GM23338 (cell line): Measurements from ENCODE around the gene TOLLIP. TPM values are rescaled to one million over a fixed set of nuclear protein-coding genes. Genes with fewer than 3 reads are reported as not detected.

Source experiments
- ATAC-seq: fragments of 200-7000 bp; cut with Tn5 transposase; 3 replicates; pipeline ENCODE4 v1.9.1; 2020
- DNase-seq: peaks from one replicate; pipeline ENCODE4 v3.0.0-alpha.2; 2015; ENCODE audit warnings: low spot score
- H2AFZ ChIP-seq: fragments of 200-600 bp; sonication (generic); 2 replicates; pipeline ENCODE4 v1.8.0; 2016; ENCODE audit warnings: antibody characterized with exemption, mild to moderate bottlenecking, moderate library complexity
- H3F3A ChIP-seq: fragments of 200-600 bp; sonication (generic); replicated peaks from 2 replicates; pipeline ENCODE4 v1.8.0; 2017; ENCODE audit warnings: antibody characterized with exemption, mixed run types, low read depth
- H3K27ac ChIP-seq: fragments of 200-600 bp; sonication (generic); 2 replicates; pipeline ENCODE4 v1.6.1; 2016; ENCODE audit warnings: low read depth
- H3K27me3 ChIP-seq: fragments of 200-600 bp; sonication (generic); 2 replicates; pipeline ENCODE4 v1.8.0; 2016; ENCODE audit warnings: mild to moderate bottlenecking, mixed run types, moderate library complexity; ENCODE audit not compliant: insufficient read depth
- H3K36me3 ChIP-seq: fragments of 200-600 bp; sonication (generic); 2 replicates; pipeline ENCODE4 v1.8.0; 2016; ENCODE audit warnings: mild to moderate bottlenecking; ENCODE audit not compliant: insufficient read depth
- H3K4me1 ChIP-seq: fragments of 200-600 bp; sonication (generic); 2 replicates; pipeline ENCODE4 v1.8.0; 2016; ENCODE audit warnings: mild to moderate bottlenecking, moderate library complexity; ENCODE audit not compliant: insufficient read depth
- H3K4me2 ChIP-seq: fragments of 200-600 bp; sonication (generic); 2 replicates; pipeline ENCODE4 v1.7.1; 2017; ENCODE audit warnings: mixed run types
- H3K4me3 ChIP-seq: fragments of 200-600 bp; sonication (generic); 2 replicates; pipeline ENCODE4 v1.6.1; 2016; ENCODE audit warnings: mixed run types
- H3K79me2 ChIP-seq: fragments of 200-600 bp; sonication (generic); replicated peaks from 2 replicates; pipeline ENCODE4 v1.8.0; 2017; ENCODE audit warnings: mild to moderate bottlenecking; ENCODE audit not compliant: insufficient read depth
- H3K9me2 ChIP-seq: fragments of 200-600 bp; sonication (generic); 2 replicates; pipeline ENCODE4 v1.8.0; 2017; ENCODE audit not compliant: insufficient read depth
- H4K20me1 ChIP-seq: fragments of 200-600 bp; sonication (generic); replicated peaks from 2 replicates; pipeline ENCODE4 v1.8.0; 2017; ENCODE audit warnings: mild to moderate bottlenecking; ENCODE audit not compliant: insufficient read depth
- H3K27ac Mint-ChIP-seq: 2 replicates; pipeline ENCODE4 v1.8.0; 2020; ENCODE audit warnings: inconsistent platforms, mild to moderate bottlenecking, moderate library complexity, mixed read lengths
- H3K27me3 Mint-ChIP-seq: 3 replicates; pipeline ENCODE4 v1.8.0; 2022; ENCODE audit warnings: low read depth, mild to moderate bottlenecking, moderate library complexity, mixed read lengths, inconsistent platforms; ENCODE audit not compliant: insufficient read depth, poor library complexity
- H3K36me3 Mint-ChIP-seq: 3 replicates; pipeline ENCODE4 v1.8.0; 2021; ENCODE audit warnings: low read depth, mild to moderate bottlenecking, inconsistent platforms, moderate library complexity, mixed read lengths
- H3K4me1 Mint-ChIP-seq: 3 replicates; pipeline ENCODE4 v1.8.0; 2020; ENCODE audit warnings: mild to moderate bottlenecking, inconsistent platforms, mixed read lengths
- H3K4me3 Mint-ChIP-seq: 3 replicates; pipeline ENCODE4 v1.8.0; 2021; ENCODE audit warnings: moderate library complexity, mild to moderate bottlenecking, inconsistent platforms, mixed read lengths
- H3K9me3 Mint-ChIP-seq: 3 replicates; pipeline ENCODE4 v1.8.0; 2020; ENCODE audit warnings: moderate library complexity, mild to moderate bottlenecking, inconsistent platforms, mixed read lengths
- CREB1 ChIP-seq: fragments of 250-450 bp; sonication (Bioruptor Pico); IDR thresholded peaks from 2 replicates; pipeline ENCODE4 v1.5.0; 2020; ENCODE audit warnings: low read depth, mild to moderate bottlenecking, moderate library complexity
- CTCF ChIP-seq, 2 experiments: fragments of 200-600 bp in 1 of 2; sonication (generic) in 1 of 2; conservative IDR thresholded peaks; 2 replicates each; pipeline versions ENCODE4 v1.5.1 to v1.6.1; 2016 to 2017; ENCODE audit warnings: antibody characterized with exemption in 2 of 2, low read depth in 2 of 2, mild to moderate bottlenecking in 2 of 2, moderate library complexity in 1 of 2
- ETS1 ChIP-seq: IDR thresholded peaks from 2 replicates; pipeline ENCODE4 v1.6.1; 2016; ENCODE audit warnings: antibody characterized with exemption
- EZH2 ChIP-seq: fragments of 200-600 bp; sonication (generic); IDR thresholded peaks from one replicate; pipeline ENCODE4 v1.8.0; 2017; ENCODE audit warnings: antibody characterized with exemption, mild to moderate bottlenecking, low read depth; ENCODE audit not compliant: unreplicated experiment
- EZH2phosphoT487 ChIP-seq: fragments of 200-600 bp; sonication (generic); IDR thresholded peaks from one replicate; pipeline ENCODE4 v1.8.1; 2018; ENCODE audit warnings: antibody characterized with exemption; ENCODE audit not compliant: unreplicated experiment
- JUNB ChIP-seq: IDR thresholded peaks from one replicate; pipeline ENCODE4 v1.6.1; 2016; ENCODE audit warnings: antibody characterized with exemption; ENCODE audit not compliant: unreplicated experiment
- NANOG ChIP-seq: IDR thresholded peaks from 2 replicates; pipeline ENCODE4 v1.6.1; 2016; ENCODE audit warnings: antibody characterized with exemption, borderline replicate concordance
- POLR2AphosphoS5 ChIP-seq: IDR thresholded peaks from 2 replicates; pipeline ENCODE4 v1.6.1; 2016; ENCODE audit warnings: antibody characterized with exemption, low read depth
- STAT1 ChIP-seq: IDR thresholded peaks from one replicate; pipeline ENCODE4 v1.6.1; 2016; ENCODE audit warnings: antibody characterized with exemption; ENCODE audit not compliant: unreplicated experiment
- ZNF114 ChIP-seq: fragments of 250-450 bp; sonication (Bioruptor Pico); IDR thresholded peaks from 2 replicates; pipeline ENCODE4 v1.5.0; 2020; ENCODE audit warnings: mild to moderate bottlenecking, moderate library complexity
- ZNF331 ChIP-seq: fragments of 250-450 bp; sonication (Bioruptor Pico); IDR thresholded peaks from 2 replicates; pipeline ENCODE4 v1.5.0; 2020; ENCODE audit warnings: low read depth, mild to moderate bottlenecking, moderate library complexity
- polyA plus RNA-seq: library from polyadenylated mRNA; unstranded; fragments of >200 nt; fragmentation: Nextera tagmentation; extraction: Ambion mirVana; gene quantifications from 2 replicates; pipeline ENCODE4 v1.2.1, GENCODE V29; 2016
- total RNA-seq: library from RNA; depleted of rRNA; stranded (reverse); fragments of >200 nt; shearing (Covaris generic); gene quantifications from 2 replicates; pipeline ENCODE4 v1.2.3, GENCODE V29; 2014
- TF ChIP-seq, protein P1 (sequence below): IDR thresholded peaks from one replicate; pipeline ENCODE4 v1.6.1; 2018; ENCODE audit warnings: antibody characterized with exemption; ENCODE audit not compliant: unreplicated experiment
- TF ChIP-seq, protein P2 (sequence below): fragments of 250-450 bp; sonication (Bioruptor Pico); IDR thresholded peaks from 2 replicates; pipeline ENCODE4 v1.5.0; 2020; ENCODE audit warnings: mild to moderate bottlenecking, moderate library complexity

Gene TOLLIP
- total and polyA plus RNA-seq, 2 experiments from 2014 or later, result 13.5 to 18.0 TPM

GRCh38 chr11:1333091-1333772 lies 23.8 kb upstream of the TOLLIP start:
- peaks cover 27% of the 10 kb centered on the region for H3K27me3 Mint-ChIP-seq
- no peak overlapping the region for H3K4me3 Mint-ChIP-seq
- H3K36me3 Mint-ChIP-seq, result peaks cover 28% of the 10 kb centered on the region
- DNase-seq, result no peak
- ATAC-seq, result no peak
- H3K27me3 ChIP-seq, result peaks cover 29% of the 10 kb centered on the region
- peaks cover 7% of the 10 kb centered on the region for H3K4me1 ChIP-seq
- H3K4me1 Mint-ChIP-seq, result peaks cover 12% of the 10 kb centered on the region
- TF ChIP-seq, protein P1, sequence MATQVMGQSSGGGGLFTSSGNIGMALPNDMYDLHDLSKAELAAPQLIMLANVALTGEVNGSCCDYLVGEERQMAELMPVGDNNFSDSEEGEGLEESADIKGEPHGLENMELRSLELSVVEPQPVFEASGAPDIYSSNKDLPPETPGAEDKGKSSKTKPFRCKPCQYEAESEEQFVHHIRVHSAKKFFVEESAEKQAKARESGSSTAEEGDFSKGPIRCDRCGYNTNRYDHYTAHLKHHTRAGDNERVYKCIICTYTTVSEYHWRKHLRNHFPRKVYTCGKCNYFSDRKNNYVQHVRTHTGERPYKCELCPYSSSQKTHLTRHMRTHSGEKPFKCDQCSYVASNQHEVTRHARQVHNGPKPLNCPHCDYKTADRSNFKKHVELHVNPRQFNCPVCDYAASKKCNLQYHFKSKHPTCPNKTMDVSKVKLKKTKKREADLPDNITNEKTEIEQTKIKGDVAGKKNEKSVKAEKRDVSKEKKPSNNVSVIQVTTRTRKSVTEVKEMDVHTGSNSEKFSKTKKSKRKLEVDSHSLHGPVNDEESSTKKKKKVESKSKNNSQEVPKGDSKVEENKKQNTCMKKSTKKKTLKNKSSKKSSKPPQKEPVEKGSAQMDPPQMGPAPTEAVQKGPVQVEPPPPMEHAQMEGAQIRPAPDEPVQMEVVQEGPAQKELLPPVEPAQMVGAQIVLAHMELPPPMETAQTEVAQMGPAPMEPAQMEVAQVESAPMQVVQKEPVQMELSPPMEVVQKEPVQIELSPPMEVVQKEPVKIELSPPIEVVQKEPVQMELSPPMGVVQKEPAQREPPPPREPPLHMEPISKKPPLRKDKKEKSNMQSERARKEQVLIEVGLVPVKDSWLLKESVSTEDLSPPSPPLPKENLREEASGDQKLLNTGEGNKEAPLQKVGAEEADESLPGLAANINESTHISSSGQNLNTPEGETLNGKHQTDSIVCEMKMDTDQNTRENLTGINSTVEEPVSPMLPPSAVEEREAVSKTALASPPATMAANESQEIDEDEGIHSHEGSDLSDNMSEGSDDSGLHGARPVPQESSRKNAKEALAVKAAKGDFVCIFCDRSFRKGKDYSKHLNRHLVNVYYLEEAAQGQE, result no peak
- TF ChIP-seq ZNF114 (no peak), CTCF (conservative IDR thresholded peaks at IDR 0.05; ENCODE audit: low read depth in 2 of 2) (no peak), ETS1 (no peak), ZNF331 (CRISPR knock-in tag) (no peak), EZH2phosphoT487 (no peak), JUNB (no peak), EZH2 (no peak), STAT1 (no peak), NANOG (no peak), POLR2AphosphoS5 (no peak), CREB1 (CRISPR knock-in tag) (no peak)
- TF ChIP-seq, protein P2, sequence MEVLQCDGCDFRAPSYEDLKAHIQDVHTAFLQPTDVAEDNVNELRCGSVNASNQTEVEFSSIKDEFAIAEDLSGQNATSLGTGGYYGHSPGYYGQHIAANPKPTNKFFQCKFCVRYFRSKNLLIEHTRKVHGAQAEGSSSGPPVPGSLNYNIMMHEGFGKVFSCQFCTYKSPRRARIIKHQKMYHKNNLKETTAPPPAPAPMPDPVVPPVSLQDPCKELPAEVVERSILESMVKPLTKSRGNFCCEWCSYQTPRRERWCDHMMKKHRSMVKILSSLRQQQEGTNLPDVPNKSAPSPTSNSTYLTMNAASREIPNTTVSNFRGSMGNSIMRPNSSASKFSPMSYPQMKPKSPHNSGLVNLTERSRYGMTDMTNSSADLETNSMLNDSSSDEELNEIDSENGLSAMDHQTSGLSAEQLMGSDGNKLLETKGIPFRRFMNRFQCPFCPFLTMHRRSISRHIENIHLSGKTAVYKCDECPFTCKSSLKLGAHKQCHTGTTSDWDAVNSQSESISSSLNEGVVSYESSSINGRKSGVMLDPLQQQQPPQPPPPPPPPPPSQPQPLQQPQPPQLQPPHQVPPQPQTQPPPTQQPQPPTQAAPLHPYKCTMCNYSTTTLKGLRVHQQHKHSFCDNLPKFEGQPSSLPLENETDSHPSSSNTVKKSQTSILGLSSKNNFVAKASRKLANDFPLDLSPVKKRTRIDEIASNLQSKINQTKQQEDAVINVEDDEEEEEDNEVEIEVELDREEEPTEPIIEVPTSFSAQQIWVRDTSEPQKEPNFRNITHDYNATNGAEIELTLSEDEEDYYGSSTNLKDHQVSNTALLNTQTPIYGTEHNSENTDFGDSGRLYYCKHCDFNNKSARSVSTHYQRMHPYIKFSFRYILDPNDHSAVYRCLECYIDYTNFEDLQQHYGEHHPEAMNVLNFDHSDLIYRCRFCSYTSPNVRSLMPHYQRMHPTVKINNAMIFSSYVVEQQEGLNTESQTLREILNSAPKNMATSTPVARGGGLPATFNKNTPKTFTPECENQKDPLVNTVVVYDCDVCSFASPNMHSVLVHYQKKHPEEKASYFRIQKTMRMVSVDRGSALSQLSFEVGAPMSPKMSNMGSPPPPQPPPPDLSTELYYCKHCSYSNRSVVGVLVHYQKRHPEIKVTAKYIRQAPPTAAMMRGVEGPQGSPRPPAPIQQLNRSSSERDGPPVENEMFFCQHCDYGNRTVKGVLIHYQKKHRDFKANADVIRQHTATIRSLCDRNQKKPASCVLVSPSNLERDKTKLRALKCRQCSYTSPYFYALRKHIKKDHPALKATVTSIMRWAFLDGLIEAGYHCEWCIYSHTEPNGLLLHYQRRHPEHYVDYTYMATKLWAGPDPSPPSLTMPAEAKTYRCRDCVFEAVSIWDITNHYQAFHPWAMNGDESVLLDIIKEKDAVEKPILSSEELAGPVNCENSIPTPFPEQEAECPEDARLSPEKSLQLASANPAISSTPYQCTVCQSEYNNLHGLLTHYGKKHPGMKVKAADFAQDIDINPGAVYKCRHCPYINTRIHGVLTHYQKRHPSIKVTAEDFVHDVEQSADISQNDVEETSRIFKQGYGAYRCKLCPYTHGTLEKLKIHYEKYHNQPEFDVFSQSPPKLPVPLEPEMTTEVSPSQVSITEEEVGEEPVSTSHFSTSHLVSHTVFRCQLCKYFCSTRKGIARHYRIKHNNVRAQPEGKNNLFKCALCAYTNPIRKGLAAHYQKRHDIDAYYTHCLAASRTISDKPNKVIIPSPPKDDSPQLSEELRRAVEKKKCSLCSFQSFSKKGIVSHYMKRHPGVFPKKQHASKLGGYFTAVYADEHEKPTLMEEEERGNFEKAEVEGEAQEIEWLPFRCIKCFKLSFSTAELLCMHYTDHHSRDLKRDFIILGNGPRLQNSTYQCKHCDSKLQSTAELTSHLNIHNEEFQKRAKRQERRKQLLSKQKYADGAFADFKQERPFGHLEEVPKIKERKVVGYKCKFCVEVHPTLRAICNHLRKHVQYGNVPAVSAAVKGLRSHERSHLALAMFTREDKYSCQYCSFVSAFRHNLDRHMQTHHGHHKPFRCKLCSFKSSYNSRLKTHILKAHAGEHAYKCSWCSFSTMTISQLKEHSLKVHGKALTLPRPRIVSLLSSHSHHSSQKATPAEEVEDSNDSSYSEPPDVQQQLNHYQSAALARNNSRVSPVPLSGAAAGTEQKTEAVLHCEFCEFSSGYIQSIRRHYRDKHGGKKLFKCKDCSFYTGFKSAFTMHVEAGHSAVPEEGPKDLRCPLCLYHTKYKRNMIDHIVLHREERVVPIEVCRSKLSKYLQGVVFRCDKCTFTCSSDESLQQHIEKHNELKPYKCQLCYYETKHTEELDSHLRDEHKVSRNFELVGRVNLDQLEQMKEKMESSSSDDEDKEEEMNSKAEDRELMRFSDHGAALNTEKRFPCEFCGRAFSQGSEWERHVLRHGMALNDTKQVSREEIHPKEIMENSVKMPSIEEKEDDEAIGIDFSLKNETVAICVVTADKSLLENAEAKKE (CRISPR knock-in tag), result no peak
- H3K36me3 ChIP-seq, result no peaks in the 10 kb centered on the region
- H3K27ac Mint-ChIP-seq, result no peak overlapping the region
- H3K9me3 Mint-ChIP-seq, result peaks cover 51% of the 10 kb centered on the region
- H3F3A ChIP-seq, result no peaks in the 10 kb centered on the region
- H4K20me1 ChIP-seq, result no peaks in the 10 kb centered on the region
- H3K27ac ChIP-seq, result no peak overlapping the region
- no peak overlapping the region for H3K4me2 ChIP-seq
- no peaks in the 10 kb centered on the region for H3K79me2 ChIP-seq
- H3K9me2 ChIP-seq, result peaks cover 12% of the 10 kb centered on the region
- no peak overlapping the region for H2AFZ ChIP-seq
- no peak overlapping the region for H3K4me3 ChIP-seq
